Keratinocyte (primary cell): Measurements from ENCODE around the gene SLC35A1. TPM values are rescaled to one million over a fixed set of nuclear protein-coding genes. Genes with fewer than 3 reads are reported as not detected.

ENCODE experiments used
- DNase-seq: peaks from one replicate; pipeline ENCODE4 v3.0.0-alpha.2; 2011; ENCODE audit warnings: low read depth, missing footprints, low spot score
- FAIRE-seq: peaks from 2 replicates; lab custom pipeline; 2011; peaks lifted over from hg19 to GRCh38; lab: Jason Lieb, UNC
- H2AFZ ChIP-seq: 2 replicates; pipeline ENCODE4 v1.6.0; 2012; ENCODE audit warnings: low read length, control low read depth, inconsistent platforms; ENCODE audit not compliant: control insufficient read depth
- H3K27ac ChIP-seq: 2 replicates; pipeline ENCODE4 v1.5.1; 2011; ENCODE audit warnings: low read length; ENCODE audit not compliant: control insufficient read depth, insufficient read depth
- H3K27me3 ChIP-seq: 3 replicates; pipeline ENCODE4 v1.6.0; 2011; ENCODE audit warnings: low read length; ENCODE audit not compliant: control insufficient read depth, insufficient read depth; ENCODE audit errors: extremely low read depth
- H3K36me3 ChIP-seq, 2 experiments: 2 replicates in 1 of 2; 3 replicates in 1 of 2; pipeline ENCODE4 v1.5.1; 2011; ENCODE audit warnings: low read length in 2 of 2, mild to moderate bottlenecking in 1 of 2; ENCODE audit not compliant: control insufficient read depth in 2 of 2, insufficient read depth in 2 of 2; ENCODE audit errors: extremely low read depth in 1 of 2
- H3K4me1 ChIP-seq: 3 replicates; pipeline ENCODE4 v1.5.1; 2011; ENCODE audit warnings: low read length; ENCODE audit not compliant: control insufficient read depth, insufficient read depth; ENCODE audit errors: extremely low read depth
- H3K4me2 ChIP-seq: 3 replicates; pipeline ENCODE4 v1.6.0; 2011; ENCODE audit warnings: low read depth, low read length; ENCODE audit not compliant: control insufficient read depth, insufficient read depth; ENCODE audit errors: extremely low read depth
- H3K4me3 ChIP-seq, 3 experiments: fragments of 200-600 bp in 1 of 3; sonication (generic) in 1 of 3; 2 replicates in 2 of 3; 3 replicates in 1 of 3; pipeline ENCODE4 v1.5.1; 2011 to 2016; ENCODE audit warnings: low read length in 3 of 3, mild to moderate bottlenecking in 3 of 3, control low read depth in 2 of 3, inconsistent platforms in 1 of 3, low read depth in 1 of 3, mixed read lengths in 1 of 3, mixed run types in 1 of 3, moderate library complexity in 1 of 3; ENCODE audit not compliant: control insufficient read depth in 2 of 3, insufficient read depth in 2 of 3; ENCODE audit errors: extremely low read depth in 1 of 3
- H3K79me2 ChIP-seq: 2 replicates; pipeline ENCODE4 v1.6.0; 2012; ENCODE audit warnings: low read length; ENCODE audit not compliant: control insufficient read depth, insufficient read depth
- H3K9ac ChIP-seq: 3 replicates; pipeline ENCODE4 v1.6.0; 2011; ENCODE audit warnings: low read length; ENCODE audit not compliant: control insufficient read depth, insufficient read depth; ENCODE audit errors: extremely low read depth
- H3K9me1 ChIP-seq: 3 replicates; pipeline ENCODE4 v1.6.0; 2011; ENCODE audit warnings: low read length; ENCODE audit not compliant: control insufficient read depth, insufficient read depth; ENCODE audit errors: extremely low read depth
- H3K9me3 ChIP-seq: 2 replicates; pipeline ENCODE4 v1.5.1; 2012; ENCODE audit warnings: low read depth, low read length; ENCODE audit not compliant: control insufficient read depth
- H4K20me1 ChIP-seq: 3 replicates; pipeline ENCODE4 v1.6.0; 2011; ENCODE audit warnings: low read length; ENCODE audit not compliant: control insufficient read depth, insufficient read depth; ENCODE audit errors: extremely low read depth
- CTCF ChIP-seq, 3 experiments: IDR thresholded peaks in 1 of 3; conservative IDR thresholded peaks in 1 of 3; optimal IDR thresholded peaks in 1 of 3; 2 replicates in 2 of 3; 3 replicates in 1 of 3; pipeline versions ENCODE3 to v1.5.1; 2011; ENCODE audit warnings: low read length in 3 of 3, mild to moderate bottlenecking in 3 of 3, moderate library complexity in 2 of 3, control low read depth in 1 of 3, inconsistent platforms in 1 of 3; ENCODE audit not compliant: insufficient read depth in 2 of 3; ENCODE audit errors: extremely low read depth in 1 of 3
- EZH2 ChIP-seq: IDR thresholded peaks from one replicate; pipeline ENCODE4 v1.6.1; 2012; ENCODE audit warnings: inconsistent platforms, mild to moderate bottlenecking, low read length, moderate library complexity
- dilution Hi-C: fragments of 300-500 bp; cut with MboI; formaldehyde crosslinking; loops from one replicate; pipeline ENCODE4 v1.7.0; 2020; ENCODE audit warnings: low sequenced_read_pairs; ENCODE audit not compliant: extremely low pct_ligation_motif_present
- polyA plus RNA-seq, 5 experiments: library from polyadenylated mRNA; depleted of rRNA in 3 of 5; stranded (reverse) in 3 of 5; stranded (forward) in 1 of 5; unstranded in 1 of 5; fragments of >200 nt; gene quantifications; 1 replicate in 1 of 5; 2 replicates in 3 of 5; 3 replicates in 1 of 5; pipeline versions ENCODE4 v1.2.1 to v1.2.3, GENCODE V29; 2011 to 2012; ENCODE audit warnings: missing spikeins in 2 of 5, low read depth in 1 of 5, low replicate concordance in 1 of 5

The SLC35A1 gene
- polyA plus RNA-seq, 1 donor (not counting 4 experiments of a cell fraction or from before 2014, with no cell fraction given): 25.1 TPM

- TF ChIP-seq EZH2 (no peak), CTCF (optimal IDR thresholded peaks at IDR 0.05 in 1 of 3, IDR thresholded peaks at IDR 0.05 in 1 of 3, conservative IDR thresholded peaks at IDR 0.05 in 1 of 3; ENCODE audit: extremely low read depth in 1 of 3, insufficient read depth in 2 of 3, low read length in 3 of 3) (no peak)
- H4K20me1 ChIP-seq: no peaks in the 10 kb centered on the region
- H3K4me2 ChIP-seq: no peak overlapping the region
- FAIRE-seq: no peak
- H2AFZ ChIP-seq: no peak overlapping the region
- no peak overlapping the region for H3K9ac ChIP-seq
- H3K27me3 ChIP-seq: no peaks in the 10 kb centered on the region
- no peaks in the 10 kb centered on the region for H3K9me3 ChIP-seq
- peaks cover 4 to 9% of the 10 kb centered on the region in 2 experiments for H3K36me3 ChIP-seq
- H3K9me1 ChIP-seq: no peaks in the 10 kb centered on the region
- no peak overlapping the region for H3K27ac ChIP-seq
- no peak overlapping the region for H3K4me3 ChIP-seq
- dilution Hi-C loops: no loop called here
- no peaks in the 10 kb centered on the region for H3K4me1 ChIP-seq
- no peak for DNase-seq
- no peaks in the 10 kb centered on the region for H3K79me2 ChIP-seq
These were observed 61.7 kb downstream of the SLC35A1 start for GRCh38 chr6:87534377-87535047.

GRCh38 chr6:87538510-87539260, 65.9 kb downstream of the SLC35A1 start:
- FAIRE-seq (no peak), DNase-seq (no peak)
- no peak for TF ChIP-seq CTCF (optimal IDR thresholded peaks at IDR 0.05 in 1 of 3, IDR thresholded peaks at IDR 0.05 in 1 of 3, conservative IDR thresholded peaks at IDR 0.05 in 1 of 3; ENCODE audit: extremely low read depth in 1 of 3, insufficient read depth in 2 of 3, low read length in 3 of 3)
- TF ChIP-seq EZH2: no peak
- no peak overlapping the region for H3K27ac ChIP-seq
- H3K27me3 ChIP-seq: no peaks in the 10 kb centered on the region
- dilution Hi-C loops: no loop called here
- no peaks in the 10 kb centered on the region for H4K20me1 ChIP-seq
- no peak overlapping the region for H3K4me2 ChIP-seq
- no peaks in the 10 kb centered on the region for H3K79me2 ChIP-seq
- H2AFZ ChIP-seq: no peak overlapping the region
- no peaks in the 10 kb centered on the region for H3K9me1 ChIP-seq
- no peak overlapping the region for H3K4me3 ChIP-seq
- peaks cover 6 to 12% of the 10 kb centered on the region in 2 experiments for H3K36me3 ChIP-seq
- no peak overlapping the region for H3K9ac ChIP-seq
- no peaks in the 10 kb centered on the region for H3K4me1 ChIP-seq
- no peaks in the 10 kb centered on the region for H3K9me3 ChIP-seq
